ENCODE results near the gene MGAT5.

GRCh38 chr2:134375935-134376334 lies 122.1 kb downstream of the MGAT5 start:
- TF ChIP-seq CTCF (IDR thresholded peaks at IDR 0.05; ENCODE audit: low read length) (no peak), EZH2 (IDR thresholded peaks at IDR 0.05; ENCODE audit: borderline replicate concordance, low read length) (no peak)
